ENCODE measurements around the gene CCDC89.

GRCh38 chr11:85705800-85706199 is 19.8 kb upstream of the CCDC89 start:
- no peak for TF ChIP-seq CTCF (IDR thresholded peaks at IDR 0.05)
- no peak for TF ChIP-seq POLR2A (IDR thresholded peaks at IDR 0.05)

All from uterus (tissue), 2 donors.